Posterior vena cava (tissue), 2 donors: Measurements from ENCODE around the gene TBC1D3I. TPM values are rescaled to one million over a fixed set of nuclear protein-coding genes. Genes with fewer than 3 reads are reported as not detected.
"Not testable (repeated sequence)": the region's sequence is repeated elsewhere in the genome, so short reads cannot be mapped to it uniquely, and the experiment has no call there.

Source experiments
- DNase-seq: peaks from one replicate; pipeline ENCODE4 v3.0.0-alpha.2; 2020; ENCODE audit warnings: low spot score
- intact Hi-C, 2 donors: fragments of 100-400 bp; cut with DNase I; formaldehyde crosslinking; loops; one replicate each; pipeline versions ENCODE4 v1.14.1 to v1.14.2; 2022 to 2023
- long read RNA-seq, 2 donors: library from polyadenylated mRNA; unstranded; transcript quantifications; one replicate each; pipeline ENCODE4 v2.0.0, GENCODE V29; 2020 to 2021
- total RNA-seq, 2 donors: library from RNA; stranded (reverse); fragmentation: NEBNext Ultra II Directional; extraction: Animal tissue kit (Norgen Biotek cat#: 25700); gene quantifications; one replicate each; pipeline ENCODE4 v1.2.1, GENCODE V29; 2021
- donor health status: DM: yes; HTN: yes; CAD: no.
- donor health status: DM: yes; HTN: yes; CAD: no.

The TBC1D3I gene
- total RNA-seq: not detected
- long read RNA-seq, donor 1: 0 reads
- long read RNA-seq, donor 2: 0 reads

GRCh38 chr17:36264470-36264869 lies at the start of gene TBC1D3I:
TSS of gene TBC1D3I (minus strand) at chr17:36264570. CDS start at chr17:36262985, 1,585 bp downstream.
- DNase-seq, intact Hi-C loops: not testable (repeated sequence)

- intact Hi-C loops, DNase-seq: not testable (repeated sequence)
These were observed 30.8 kb upstream of the TBC1D3I start for GRCh38 chr17:36295161-36295560.

GRCh38 chr17:36289965-36290612 lies 25.7 kb upstream of the TBC1D3I start:
- intact Hi-C loops, DNase-seq: not testable (repeated sequence)

- intact Hi-C loops, DNase-seq: not testable (repeated sequence)
These were observed 19.8 kb upstream of the TBC1D3I start for GRCh38 chr17:36284219-36284618.

- DNase-seq, intact Hi-C loops: not testable (repeated sequence)
These were observed 18.9 kb upstream of the TBC1D3I start for GRCh38 chr17:36283256-36283655.

GRCh38 chr17:36242046-36242445 lies 22.3 kb downstream of the TBC1D3I start:
- DNase-seq, intact Hi-C loops: not testable (repeated sequence)

- intact Hi-C loops, DNase-seq: not testable (repeated sequence)
These were observed 34.7 kb downstream of the TBC1D3I start for GRCh38 chr17:36229644-36230043.

GRCh38 chr17:36222967-36223366 lies 41.4 kb downstream of the TBC1D3I start:
- DNase-seq, intact Hi-C loops: not testable (repeated sequence)

GRCh38 chr17:36221581-36222100 lies 42.7 kb downstream of the TBC1D3I start:
- DNase-seq, intact Hi-C loops: not testable (repeated sequence)

GRCh38 chr17:36220737-36221580 lies 43.4 kb downstream of the TBC1D3I start:
- intact Hi-C loops, DNase-seq: not testable (repeated sequence)

- intact Hi-C loops, DNase-seq: not testable (repeated sequence)
These were observed 44.8 kb downstream of the TBC1D3I start for GRCh38 chr17:36219556-36219955.

GRCh38 chr17:36215406-36216308 lies 48.7 kb downstream of the TBC1D3I start:
- DNase-seq, intact Hi-C loops: not testable (repeated sequence)

- DNase-seq: no peak
- intact Hi-C loops: no loop called here
These were observed 49.5 kb downstream of the TBC1D3I start for GRCh38 chr17:36214918-36215317.

- DNase-seq: no peak
- intact Hi-C loops: no loop called here
These were observed 50.7 kb downstream of the TBC1D3I start for GRCh38 chr17:36213695-36214094.

GRCh38 chr17:36212966-36213365 lies 51.4 kb downstream of the TBC1D3I start:
- intact Hi-C loops: no loop called here
- DNase-seq: no peak

- intact Hi-C loops: no loop called here
- no peak for DNase-seq
These were observed 52.1 kb downstream of the TBC1D3I start for GRCh38 chr17:36212272-36212605.

GRCh38 chr17:36211484-36212271 lies 52.7 kb downstream of the TBC1D3I start:
- not testable (repeated sequence) for DNase-seq

GRCh38 chr17:36210439-36211211 lies 53.7 kb downstream of the TBC1D3I start, which contains the start of gene CCL4L2:
TSS of gene CCL4L2 (plus strand) at chr17:36211063.
- intact Hi-C loops, DNase-seq: not testable (repeated sequence)

More at GRCh38 chr17:36211484-36212271, 52.7 kb downstream of the TBC1D3I start:
- intact Hi-C loops: not testable (repeated sequence)
